ENCODE results near the gene EID3.

The EID3 gene

GRCh38 chr12:104333692-104334255 is 30.2 kb downstream of the EID3 start:
- DNase-seq (ENCODE audit: low read depth in 2 of 2, low spot score in 1 of 2): no peak

- no peak for DNase-seq (ENCODE audit: low read depth in 2 of 2, low spot score in 1 of 2)
These were observed 31.0 kb downstream of the EID3 start for GRCh38 chr12:104334581-104334980.

GRCh38 chr12:104336115-104336514 is 32.6 kb downstream of the EID3 start:
- DNase-seq (ENCODE audit: low read depth in 2 of 2, low spot score in 1 of 2): no peak

GRCh38 chr12:104337030-104337558 is 33.6 kb downstream of the EID3 start:
- DNase-seq (ENCODE audit: low read depth in 2 of 2, low spot score in 1 of 2): no peak

DNA sequence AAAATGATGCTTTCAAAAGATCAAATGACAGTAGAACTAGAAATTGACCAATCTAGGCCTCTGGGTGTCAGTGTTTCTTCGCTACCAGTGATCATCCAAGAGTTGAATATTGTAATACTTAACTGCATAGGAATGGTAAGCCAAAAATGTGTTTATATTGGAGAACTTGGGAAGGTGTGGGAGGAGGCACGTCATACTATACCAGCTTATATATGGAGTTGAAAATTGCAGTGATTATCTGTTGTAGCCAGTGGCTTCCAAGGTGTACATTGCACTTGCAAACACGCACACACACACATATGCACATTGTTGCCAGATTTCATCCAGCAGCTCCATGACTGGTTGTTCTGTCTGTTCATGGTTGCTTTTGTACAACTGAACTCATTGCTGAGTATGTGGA is 36.1 kb downstream of the EID3 start:
- no peak for DNase-seq (ENCODE audit: low read depth in 2 of 2, low spot score in 1 of 2)

DNA sequence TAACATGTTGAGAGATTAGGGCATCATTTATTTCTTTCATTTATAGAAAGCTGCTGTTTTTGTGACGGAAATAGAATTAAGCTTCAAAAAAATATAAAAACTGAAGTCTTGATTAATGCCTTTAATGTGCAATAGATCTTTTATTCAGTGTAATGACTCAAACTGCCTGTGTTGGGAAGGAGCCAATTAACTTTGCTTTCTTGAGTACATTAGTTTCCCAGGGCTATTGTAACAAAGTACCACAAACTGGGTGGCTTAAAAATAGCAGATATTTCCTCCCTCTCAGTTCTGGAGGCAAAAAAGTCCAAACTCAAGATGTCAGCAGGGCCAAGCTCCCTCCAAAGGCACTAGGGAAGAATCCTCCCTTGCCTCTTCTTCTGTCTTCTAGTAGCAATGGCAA is 36.6 kb downstream of the EID3 start:
- DNase-seq (ENCODE audit: low read depth in 2 of 2, low spot score in 1 of 2): no peak

- no peak for DNase-seq (ENCODE audit: low read depth in 2 of 2, low spot score in 1 of 2)
These were observed 37.5 kb downstream of the EID3 start for GRCh38 chr12:104340925-104341611.

DNA sequence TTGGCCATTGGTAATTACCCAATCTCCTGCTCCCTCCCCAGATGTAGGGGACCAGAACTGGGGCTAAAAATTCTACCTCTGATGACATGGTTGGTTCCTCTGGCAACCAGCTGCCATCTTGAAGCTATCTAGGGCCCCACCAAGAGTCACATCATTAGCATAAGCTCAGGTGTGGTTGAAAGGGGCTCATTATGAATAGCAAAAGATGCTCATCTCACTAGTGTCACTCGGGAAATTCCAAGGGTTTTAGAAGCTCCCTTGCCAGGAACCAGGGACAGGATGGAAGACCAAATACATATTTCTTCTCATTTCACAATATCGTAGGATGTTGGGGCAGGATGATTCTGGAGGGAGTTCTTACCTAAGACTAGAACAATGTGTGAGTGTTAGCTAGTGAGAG is 38.6 kb downstream of the EID3 start:
- no peak for DNase-seq (ENCODE audit: low read depth in 2 of 2, low spot score in 1 of 2)

DNA sequence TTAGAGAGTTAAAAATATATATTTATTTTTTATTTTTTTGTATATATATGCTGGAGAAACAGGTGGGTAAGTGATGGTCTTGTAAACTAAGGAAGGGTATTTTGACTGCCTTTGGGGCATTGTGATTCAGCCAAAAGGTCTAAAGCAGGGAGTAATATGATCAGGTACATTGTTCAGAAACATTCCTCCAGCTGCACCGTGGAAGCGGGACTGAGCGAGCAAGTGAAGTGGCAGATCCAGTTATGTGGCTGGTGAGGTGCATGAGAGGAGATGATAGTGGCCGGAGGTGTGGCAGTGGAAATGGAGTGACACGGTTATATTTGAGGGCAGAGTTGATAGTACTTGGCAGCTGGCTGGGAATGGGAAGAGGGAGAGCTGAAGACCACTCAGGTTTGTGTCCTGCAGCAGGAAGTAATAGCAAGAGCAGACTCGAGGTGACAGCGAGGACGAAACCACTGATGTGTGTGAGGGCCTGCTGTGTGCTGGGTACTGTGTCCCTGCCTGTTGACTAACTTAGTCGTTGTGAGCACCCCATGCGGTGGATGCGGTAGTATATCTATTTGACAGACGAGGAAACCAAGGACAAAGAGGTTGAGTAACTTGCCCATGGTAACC is 39.2 kb downstream of the EID3 start:
- no peak for DNase-seq (ENCODE audit: low read depth in 2 of 2, low spot score in 1 of 2)

- no peak for DNase-seq (ENCODE audit: low read depth in 2 of 2, low spot score in 1 of 2)
These were observed 41.1 kb downstream of the EID3 start for GRCh38 chr12:104344682-104345081.

GRCh38 chr12:104345234-104346066 is 41.9 kb downstream of the EID3 start:
- DNase-seq (ENCODE audit: low read depth in 2 of 2, low spot score in 1 of 2): no peak

DNA sequence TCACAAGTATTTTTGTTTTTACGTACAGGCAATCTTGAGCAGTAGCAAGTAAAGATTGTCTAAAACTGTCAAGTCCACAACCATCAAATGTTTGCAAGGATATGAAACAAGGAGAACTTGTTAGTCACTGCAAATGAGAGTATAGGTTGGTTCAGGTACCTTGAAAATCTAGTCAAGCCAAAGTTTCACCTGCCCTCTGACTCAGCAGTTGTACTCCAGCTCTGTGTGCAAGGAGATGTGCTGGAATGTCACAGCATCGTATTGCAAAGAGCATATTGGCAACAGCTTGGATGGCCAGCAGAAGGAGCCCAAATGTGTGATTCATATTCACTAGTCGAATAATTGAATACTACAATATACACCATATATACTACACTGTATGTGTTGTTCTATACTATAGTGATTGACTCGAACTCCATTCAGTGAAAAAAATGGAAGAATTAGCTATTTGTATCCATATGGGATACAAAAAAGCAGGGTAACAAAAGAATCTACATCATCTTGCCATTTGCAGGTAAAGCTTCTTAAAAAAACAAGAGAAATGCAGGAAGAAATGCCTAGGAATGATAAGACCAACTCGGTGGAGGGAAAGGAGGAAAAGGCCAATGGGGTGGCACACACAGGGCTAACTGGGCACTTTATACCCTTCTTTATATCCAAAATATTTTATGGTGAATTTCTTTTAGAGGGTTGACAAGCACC is 44.0 kb downstream of the EID3 start:
- DNase-seq (ENCODE audit: low read depth in 2 of 2, low spot score in 1 of 2): no peak

- no peak for DNase-seq (ENCODE audit: low read depth in 2 of 2, low spot score in 1 of 2)
These were observed 44.9 kb downstream of the EID3 start for GRCh38 chr12:104348283-104348993.

DNA sequence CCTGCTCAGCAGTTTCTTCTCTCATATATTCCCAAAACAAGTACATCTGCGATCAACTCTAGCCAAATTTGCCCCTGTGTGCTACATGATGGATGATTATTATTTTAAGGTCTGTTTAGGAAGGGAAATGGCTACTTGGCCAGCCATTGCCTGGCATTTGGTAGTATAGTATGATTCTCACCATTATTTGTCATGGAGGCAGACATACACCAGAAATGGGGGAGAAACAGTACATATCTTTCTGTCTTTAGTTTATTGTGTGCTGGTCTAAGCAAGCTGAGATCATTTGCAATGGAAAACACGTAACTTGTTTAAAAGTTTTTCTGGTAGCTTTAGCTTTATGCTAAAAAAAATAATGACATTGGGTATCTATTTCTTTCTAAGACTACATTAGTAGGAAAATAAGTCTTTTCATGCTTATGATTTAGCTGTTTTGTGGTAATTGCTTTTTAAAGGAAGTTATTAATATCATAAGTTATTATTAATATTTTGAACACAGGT is 45.5 kb downstream of the EID3 start:
- no peak for DNase-seq (ENCODE audit: low read depth in 2 of 2, low spot score in 1 of 2)

- DNase-seq (ENCODE audit: low read depth in 2 of 2, low spot score in 1 of 2): no peak
These were observed 46.9 kb downstream of the EID3 start for GRCh38 chr12:104350211-104351056.

- DNase-seq (ENCODE audit: low read depth in 2 of 2, low spot score in 1 of 2): no peak
These were observed 47.8 kb downstream of the EID3 start for GRCh38 chr12:104351057-104351983.

DNA sequence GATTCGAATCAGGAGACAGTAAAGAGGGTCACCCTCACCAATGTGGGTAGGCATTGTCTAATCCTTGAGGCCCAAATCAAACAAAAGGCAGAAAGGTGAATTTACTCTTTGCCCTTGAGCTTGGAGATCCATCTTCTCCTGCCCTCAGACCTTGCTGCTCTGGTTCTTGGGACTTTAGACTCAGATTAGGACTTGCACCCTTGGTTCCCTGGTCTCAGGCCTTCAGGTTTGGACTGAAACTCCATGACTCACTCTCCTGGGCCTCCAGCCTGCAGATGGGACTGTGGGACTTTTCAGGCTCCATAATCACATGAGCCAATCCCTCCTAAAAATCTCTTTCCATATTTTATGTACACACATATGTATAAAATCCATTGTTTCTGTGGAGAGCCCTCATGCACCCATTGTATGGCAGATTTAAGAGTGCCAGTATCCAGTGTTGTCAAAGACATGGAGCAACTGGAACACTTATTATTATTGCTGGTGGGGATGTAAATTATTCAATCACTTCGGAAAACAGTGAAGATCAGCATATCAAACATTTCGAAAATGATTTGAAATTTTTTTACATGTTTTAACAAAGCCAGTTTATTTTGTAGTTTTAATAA is 48.7 kb downstream of the EID3 start:
- no peak for DNase-seq (ENCODE audit: low read depth in 2 of 2, low spot score in 1 of 2)
